ENCODE results near the gene PARD6B. TPM values are rescaled to one million over a fixed set of nuclear protein-coding genes. Genes with fewer than 3 reads are reported as not detected.
A peak's percentile ranks its signal among the peaks of the same experiment; 100 is the strongest.

Gene PARD6B, protein sequence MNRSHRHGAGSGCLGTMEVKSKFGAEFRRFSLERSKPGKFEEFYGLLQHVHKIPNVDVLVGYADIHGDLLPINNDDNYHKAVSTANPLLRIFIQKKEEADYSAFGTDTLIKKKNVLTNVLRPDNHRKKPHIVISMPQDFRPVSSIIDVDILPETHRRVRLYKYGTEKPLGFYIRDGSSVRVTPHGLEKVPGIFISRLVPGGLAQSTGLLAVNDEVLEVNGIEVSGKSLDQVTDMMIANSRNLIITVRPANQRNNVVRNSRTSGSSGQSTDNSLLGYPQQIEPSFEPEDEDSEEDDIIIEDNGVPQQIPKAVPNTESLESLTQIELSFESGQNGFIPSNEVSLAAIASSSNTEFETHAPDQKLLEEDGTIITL
- total RNA-seq (2022), result 153 and 156 TPM in 2 replicates
- Bru-seq, nascent RNA, result percentile 99 among the genes with signal in this experiment
- BruChase-seq, experiment 1, labeled RNA remaining after a 2-hour chase, result percentile 100 among the genes with signal in this experiment
- percentile 97 among the genes with signal in this experiment for BruChase-seq, experiment 2, labeled RNA remaining after a 6-hour chase
- long read RNA-seq, full-length matches to known transcripts, result 17 of 47 reads
- long read RNA-seq, partial matches to known transcripts, result 1 of 47 reads
- long read RNA-seq, other reads (novel, unspliced or antisense), result 29 of 47 reads

DNA sequence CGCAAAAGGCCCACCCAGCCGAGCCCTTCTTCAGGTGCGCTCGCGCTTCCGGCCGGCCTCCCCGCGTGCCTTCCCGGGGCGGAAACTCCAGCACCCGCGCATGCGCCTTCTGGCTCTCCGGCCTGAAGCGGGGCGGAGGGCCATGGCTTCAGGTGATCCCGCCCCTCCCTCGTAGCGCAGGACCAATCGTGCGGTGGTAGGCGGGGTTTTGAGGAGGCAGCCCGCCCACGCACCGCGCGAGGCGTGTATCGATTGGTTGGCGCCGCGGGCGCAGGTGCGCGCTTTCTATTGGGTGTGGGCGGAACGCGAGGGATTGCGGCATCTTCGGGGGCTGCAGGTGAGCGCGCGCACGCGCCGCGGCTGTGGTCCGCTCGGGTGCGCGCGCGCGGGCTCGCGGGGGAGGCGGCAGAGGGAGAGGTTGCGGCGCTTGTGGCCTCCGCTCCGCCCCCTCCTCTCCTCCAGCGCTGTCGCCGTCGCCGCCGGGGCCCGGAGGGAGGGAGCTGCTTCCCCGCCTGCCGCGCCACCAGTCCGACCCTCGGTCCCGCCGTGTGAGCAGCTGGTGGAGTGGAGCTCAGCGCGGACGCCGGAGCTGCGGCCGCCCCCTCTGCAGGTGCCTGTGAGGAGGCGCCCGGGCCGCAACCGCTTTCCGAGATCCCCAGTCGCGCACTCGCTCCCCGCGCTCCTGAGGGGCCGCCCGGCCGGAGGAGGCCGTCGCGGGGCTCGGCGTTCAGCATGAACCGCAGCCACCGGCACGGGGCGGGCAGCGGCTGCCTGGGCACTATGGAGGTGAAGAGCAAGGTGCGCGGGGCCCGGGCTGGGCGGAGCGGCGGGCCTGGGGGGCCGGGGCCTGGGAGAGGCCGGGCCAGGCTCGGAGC, at the start of gene PARD6B:
PARD6B (plus strand) TSS at position 526 of the 875 bp plus-strand sequence; CDS start at position 733, 207 bp downstream.
- H3K27ac Mint-ChIP-seq (ENCODE audit: unreplicated experiment), result peak within 1 kb of the TSS; percentile 96
- H3K36me3 Mint-ChIP-seq (ENCODE audit: insufficient read depth, unreplicated experiment), result peaks cover 65% of the 10 kb centered on the region
- POLR2A ChIA-PET, result interaction anchor here (0.5 to 5.3 kb wide), 18 partner anchors 9 to 227 kb away, joined by 3 to 36 read pairs (median 5); partner anchors contain the start of genes ADNP, DPM1 and MOCS3
- H3K4me1 Mint-ChIP-seq (ENCODE audit: low read depth, unreplicated experiment), result peaks cover 46% of the 10 kb centered on the region
- Histone ChIP-seq H3K9me3 (no peaks in the 10 kb centered on the region), H3K4me3 (ENCODE audit: low read depth, low read length) (peak within 1 kb of the TSS; percentile 78), H3K36me3 (ENCODE audit: control insufficient read depth, insufficient read depth, low read length) (0 out of 2 replicates have a peak, but pooled peaks cover 1% of the 10 kb centered on the region), H3K4me1 (peaks cover 67% of the 10 kb centered on the region), H3K27me3 (replicated peaks; ENCODE audit: control insufficient read depth, insufficient read depth, low read length) (no peaks in the 10 kb centered on the region)
- CTCF ChIA-PET, result interaction anchor here (0.6 to 6.8 kb wide), 14 partner anchors 10 to 202 kb away, joined by 3 to 53 read pairs (median 6); no protein-coding TSS in a partner anchor
- BruUV-seq (replicated peaks), result no TSS peak
- peak; percentile 100 for DNase-seq
- H3K4me3 Mint-ChIP-seq (ENCODE audit: unreplicated experiment), result peak within 1 kb of the TSS; percentile 88
- intact Hi-C loops (cut with micrococcal nuclease; ENCODE audit: unreplicated experiment), result loop anchor here (1.0 kb wide), 6 partner anchors 8 to 68 kb away; no protein-coding TSS in a partner anchor
- no peaks in the 10 kb centered on the region for H3K9me3 Mint-ChIP-seq (ENCODE audit: unreplicated experiment)
- H3K27me3 Mint-ChIP-seq (ENCODE audit: insufficient read depth, unreplicated experiment), result no peaks in the 10 kb centered on the region
- TF ChIP-seq, protein P1, sequence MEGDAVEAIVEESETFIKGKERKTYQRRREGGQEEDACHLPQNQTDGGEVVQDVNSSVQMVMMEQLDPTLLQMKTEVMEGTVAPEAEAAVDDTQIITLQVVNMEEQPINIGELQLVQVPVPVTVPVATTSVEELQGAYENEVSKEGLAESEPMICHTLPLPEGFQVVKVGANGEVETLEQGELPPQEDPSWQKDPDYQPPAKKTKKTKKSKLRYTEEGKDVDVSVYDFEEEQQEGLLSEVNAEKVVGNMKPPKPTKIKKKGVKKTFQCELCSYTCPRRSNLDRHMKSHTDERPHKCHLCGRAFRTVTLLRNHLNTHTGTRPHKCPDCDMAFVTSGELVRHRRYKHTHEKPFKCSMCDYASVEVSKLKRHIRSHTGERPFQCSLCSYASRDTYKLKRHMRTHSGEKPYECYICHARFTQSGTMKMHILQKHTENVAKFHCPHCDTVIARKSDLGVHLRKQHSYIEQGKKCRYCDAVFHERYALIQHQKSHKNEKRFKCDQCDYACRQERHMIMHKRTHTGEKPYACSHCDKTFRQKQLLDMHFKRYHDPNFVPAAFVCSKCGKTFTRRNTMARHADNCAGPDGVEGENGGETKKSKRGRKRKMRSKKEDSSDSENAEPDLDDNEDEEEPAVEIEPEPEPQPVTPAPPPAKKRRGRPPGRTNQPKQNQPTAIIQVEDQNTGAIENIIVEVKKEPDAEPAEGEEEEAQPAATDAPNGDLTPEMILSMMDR (IDR thresholded peaks at IDR 0.05; ENCODE audit: insufficient read depth in 1 of 2, low read depth in 1 of 2, low read length in 1 of 2, severe bottlenecking in 1 of 2, unreplicated experiment in 1 of 2), result peak in 1 of 2 experiments; percentile 19

DNA sequence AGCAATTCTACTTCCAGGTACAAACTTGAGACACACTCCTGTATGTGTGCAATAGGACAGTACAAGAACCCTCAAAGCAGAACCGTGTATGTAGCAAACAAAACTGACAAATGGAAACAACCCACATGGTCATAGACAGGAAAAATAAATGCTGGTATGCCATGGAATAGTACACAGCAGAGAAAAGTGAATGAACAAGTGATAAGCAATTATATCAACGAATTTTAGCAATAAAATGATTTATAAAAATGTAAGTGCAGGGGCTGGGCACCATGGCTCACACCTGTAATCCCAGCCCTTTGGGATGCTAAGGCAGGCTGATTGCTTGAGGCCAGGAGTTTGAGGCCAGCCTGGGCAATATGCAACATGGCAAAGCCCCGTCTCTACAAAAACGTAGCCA, 49.3 kb upstream of the PARD6B start:
- H3K4me1 ChIP-seq, result peaks cover 33% of the 10 kb centered on the region
- BruUV-seq (replicated peaks), result no TSS peak

More for the DNA sequence above, 49.3 kb upstream of the PARD6B start:
- ChIA-PET CTCF (interaction anchor here (1.3 kb wide), 1 partner anchor 47 kb away, joined by 4 read pairs; no protein-coding TSS in a partner anchor), POLR2A (no interaction called here)
- no peaks in the 10 kb centered on the region for H3K27me3 Mint-ChIP-seq (ENCODE audit: insufficient read depth, unreplicated experiment)
- no peaks in the 10 kb centered on the region for H3K9me3 Mint-ChIP-seq (ENCODE audit: unreplicated experiment)
- no peak for DNase-seq
- intact Hi-C loops (cut with micrococcal nuclease; ENCODE audit: unreplicated experiment), result no loop called here
- no peak overlapping the region for H3K27ac Mint-ChIP-seq (ENCODE audit: unreplicated experiment)
- no peaks in the 10 kb centered on the region for H3K36me3 ChIP-seq (ENCODE audit: control insufficient read depth, insufficient read depth, low read length)
- H3K9me3 ChIP-seq, result no peaks in the 10 kb centered on the region
- peaks cover 29% of the 10 kb centered on the region for H3K4me1 Mint-ChIP-seq (ENCODE audit: low read depth, unreplicated experiment)
- H3K36me3 Mint-ChIP-seq (ENCODE audit: insufficient read depth, unreplicated experiment), result peaks cover 7% of the 10 kb centered on the region
- H3K4me3 ChIP-seq (ENCODE audit: low read depth, low read length), result no peak overlapping the region
- TF ChIP-seq, protein P1 (IDR thresholded peaks at IDR 0.05; ENCODE audit: insufficient read depth in 1 of 2, low read depth in 1 of 2, low read length in 1 of 2, severe bottlenecking in 1 of 2, unreplicated experiment in 1 of 2), result no peak
- H3K27me3 ChIP-seq (replicated peaks; ENCODE audit: control insufficient read depth, insufficient read depth, low read length), result no peaks in the 10 kb centered on the region
- no peak overlapping the region for H3K4me3 Mint-ChIP-seq (ENCODE audit: unreplicated experiment)
